IMR-90 (cell line): ENCODE results near the gene CYS1. TPM values are rescaled to one million over a fixed set of nuclear protein-coding genes. Genes with fewer than 3 reads are reported as not detected.

Source experiments
- ATAC-seq: fragments of 200-7000 bp; cut with Tn5 transposase; 2 replicates; pipeline ENCODE4 v1.9.1; 2020; ENCODE audit warnings: low read depth, mild to moderate bottlenecking, moderate library complexity
- BruUV-seq: library from RNA; stranded (reverse); fragments of 400-500 nt; replicated peaks from 2 replicates; lab custom pipeline; 2021; lab: Mats Ljungman, UMichigan
- CTCF ChIA-PET: fragments of 300-600 bp; formaldehyde crosslinking; extraction: SDS; loops from one replicate; lab custom pipeline; 2021; ENCODE audit warnings: antibody characterized with exemption; lab: Yijun Ruan, JAX
- POLR2A ChIA-PET: fragments of 300-600 bp; sonication (Branson Sonifier 250); formaldehyde crosslinking; loops from one replicate; lab custom pipeline; 2022; ENCODE audit warnings: antibody characterized with exemption; ENCODE audit not compliant: unreplicated experiment; lab: Charles Lee
- DNase-seq: peaks from one replicate; pipeline ENCODE4 v3.0.0; 2013
- H2AFZ ChIP-seq: replicated peaks from 2 replicates; pipeline ENCODE3; 2013; ENCODE audit warnings: low read length, mild to moderate bottlenecking; ENCODE audit not compliant: poor library complexity
- H2AK5ac ChIP-seq: 2 replicates; pipeline ENCODE4 v1.6.1; 2013; ENCODE audit warnings: low read depth, low read length, inconsistent platforms
- H2AK9ac ChIP-seq: replicated peaks from 2 replicates; pipeline ENCODE3; 2013; ENCODE audit warnings: mild to moderate bottlenecking, low read depth, low read length, moderate library complexity; ENCODE audit not compliant: poor library complexity
- H2BK120ac ChIP-seq: 2 replicates; pipeline ENCODE4 v1.6.1; 2013; ENCODE audit warnings: low read depth, low read length, inconsistent platforms
- H2BK15ac ChIP-seq: 3 replicates; pipeline ENCODE4 v1.6.1; 2013; ENCODE audit warnings: low read depth, low read length, inconsistent platforms
- H2BK20ac ChIP-seq: 2 replicates; pipeline ENCODE4 v1.6.1; 2013; ENCODE audit warnings: low read depth, mild to moderate bottlenecking, inconsistent platforms, low read length, moderate library complexity
- H2BK5ac ChIP-seq: 2 replicates; pipeline ENCODE4 v1.6.1; 2013; ENCODE audit warnings: mild to moderate bottlenecking, low read depth, low read length, inconsistent platforms; ENCODE audit not compliant: poor library complexity, severe bottlenecking
- H3K14ac ChIP-seq: replicated peaks from 2 replicates; pipeline ENCODE4 v1.6.1; 2013; ENCODE audit warnings: low read depth, low read length, inconsistent platforms
- H3K18ac ChIP-seq: 2 replicates; pipeline ENCODE4 v1.6.1; 2013; ENCODE audit warnings: low read depth, low read length, control low read depth
- H3K23ac ChIP-seq: 2 replicates; pipeline ENCODE4 v1.6.1; 2013; ENCODE audit warnings: low read depth, low read length, inconsistent platforms
- H3K27ac ChIP-seq: 2 replicates; pipeline ENCODE4 v1.5.1; 2013; ENCODE audit warnings: mild to moderate bottlenecking, control low read depth, low read length; ENCODE audit not compliant: insufficient read depth
- H3K27me3 ChIP-seq: 2 replicates; pipeline ENCODE4 v1.6.1; 2013; ENCODE audit warnings: low read length; ENCODE audit not compliant: control insufficient read depth, insufficient read depth
- H3K36me3 ChIP-seq: 2 replicates; pipeline ENCODE4 v1.6.1; 2013; ENCODE audit warnings: low read length, mixed read lengths; ENCODE audit not compliant: control insufficient read depth, insufficient read depth
- H3K4ac ChIP-seq: 2 replicates; pipeline ENCODE4 v1.6.1; 2013; ENCODE audit warnings: low read depth, low read length, inconsistent platforms
- H3K4me1 ChIP-seq: 2 replicates; pipeline ENCODE4 v1.6.1; 2013; ENCODE audit warnings: low read length, mixed read lengths; ENCODE audit not compliant: control insufficient read depth, insufficient read depth
- H3K4me2 ChIP-seq: 2 replicates; pipeline ENCODE4 v1.6.1; 2013; ENCODE audit warnings: low read depth, mild to moderate bottlenecking, control low read depth, low read length, moderate library complexity
- H3K4me3 ChIP-seq: 2 replicates; pipeline ENCODE4 v1.5.1; 2013; ENCODE audit warnings: low read depth, mild to moderate bottlenecking, control low read depth, low read length, moderate library complexity; ENCODE audit not compliant: insufficient read depth
- H3K56ac ChIP-seq: 2 replicates; pipeline ENCODE4 v1.6.1; 2013; ENCODE audit warnings: low read length, inconsistent platforms; ENCODE audit not compliant: insufficient read depth; ENCODE audit errors: extremely low read depth
- H3K79me1 ChIP-seq, 2 experiments: 2 replicates each; pipeline ENCODE4 v1.6.1; 2013; ENCODE audit warnings: low read length in 2 of 2, inconsistent platforms in 1 of 2, low read depth in 1 of 2
- H3K9ac ChIP-seq: 2 replicates; pipeline ENCODE4 v1.6.1; 2013; ENCODE audit warnings: low read depth, low read length, control low read depth
- H3K9me1 ChIP-seq: 2 replicates; pipeline ENCODE4 v1.6.1; 2013; ENCODE audit warnings: low read length, inconsistent platforms; ENCODE audit not compliant: insufficient read depth
- H3K9me3 ChIP-seq: 2 replicates; pipeline ENCODE4 v1.6.1; 2013; ENCODE audit warnings: low read length; ENCODE audit not compliant: control insufficient read depth, insufficient read depth
- H4K20me1 ChIP-seq: 2 replicates; pipeline ENCODE4 v1.6.1; 2013; ENCODE audit warnings: low read length, inconsistent platforms; ENCODE audit not compliant: insufficient read depth
- H4K5ac ChIP-seq: 2 replicates; pipeline ENCODE4 v1.6.1; 2013; ENCODE audit warnings: mild to moderate bottlenecking, low read depth, low read length, control low read depth
- H4K8ac ChIP-seq, 2 experiments: 2 replicates each; pipeline ENCODE4 v1.6.1; 2013; ENCODE audit warnings: low read depth in 2 of 2, low read length in 2 of 2, control low read depth in 1 of 2, inconsistent platforms in 1 of 2
- H4K91ac ChIP-seq: 2 replicates; pipeline ENCODE4 v1.6.1; 2013; ENCODE audit warnings: low read depth, low read length, inconsistent platforms; ENCODE audit not compliant: insufficient read depth
- CHD1 ChIP-seq: IDR thresholded peaks from 2 replicates; pipeline ENCODE4 v1.6.1; 2012; ENCODE audit warnings: low read depth, low read length, improper control_type of control experiment
- RFX5 ChIP-seq: IDR thresholded peaks from 2 replicates; pipeline ENCODE4 v1.8.0; 2012; ENCODE audit warnings: low read depth, mild to moderate bottlenecking, low read length, moderate library complexity
- SMC3 ChIP-seq: fragments of 150-350 bp; IDR thresholded peaks from 2 replicates; pipeline ENCODE4 v1.6.1; 2016; ENCODE audit warnings: low read depth, mild to moderate bottlenecking, antibody characterized with exemption, low read length, moderate library complexity
- USF2 ChIP-seq: fragments of 150-350 bp; IDR thresholded peaks from 2 replicates; pipeline ENCODE4 v1.6.1; 2017; ENCODE audit warnings: mild to moderate bottlenecking, antibody characterized with exemption, low read length, low read depth
- WGBS, 2 experiments: methylation state at CpG; one replicate each; pipeline versions ENCODE4 v1.1.5 to v1.1.7; 2013; ENCODE audit warnings: missing lambda C conversion rate in 2 of 2; ENCODE audit not compliant: insufficient read length in 1 of 2; ENCODE audit errors: extremely low coverage in 2 of 2; 5-methylcytosine and 5-hydroxymethylcytosine counted together
- dilution Hi-C: fragments of 300-500 bp; cut with HindIII; formaldehyde crosslinking; loops from one replicate; pipeline ENCODE4 v1.14.3; 2018; ENCODE audit warnings: low sequenced_read_pairs; ENCODE audit not compliant: unreplicated experiment
- in situ Hi-C: fragments of 300-500 bp; cut with MboI; formaldehyde crosslinking; loops from 3 replicates; pipeline ENCODE4 v1.14.3; 2019; ENCODE audit warnings: low sequenced_read_pairs, inconsistent platforms, mixed read lengths
- intact Hi-C: fragments of 100-400 bp; cut with micrococcal nuclease; formaldehyde crosslinking; loops from 2 replicates; pipeline ENCODE4 v1.10.0; 2022
- polyA plus RNA-seq, 3 experiments: library from polyadenylated mRNA; depleted of rRNA; stranded (reverse); fragments of >200 nt; gene quantifications; 2 replicates each; pipeline ENCODE4 v1.2.3, GENCODE V29; 2012; ENCODE audit warnings: low replicate concordance in 1 of 3
- total RNA-seq: library from RNA; depleted of rRNA; stranded (reverse); fragments of >200 nt; gene quantifications from 2 replicates; pipeline ENCODE4 v1.2.3, GENCODE V29; 2012

CYS1 gene
- total and polyA plus RNA-seq, 2 of the 4 experiments (the other 2 are of a cell fraction), result under 0.01 to 0.12 TPM

- no TSS peak for BruUV-seq
- POLR2A ChIA-PET, result no interaction called here
Observed at GRCh38 chr2:10073706-10074105, 6.5 kb downstream of the CYS1 start.

More at GRCh38 chr2:10073706-10074105, 6.5 kb downstream of the CYS1 start:
- H2BK120ac ChIP-seq, result no peak overlapping the region
- no peak overlapping the region for H2AK5ac ChIP-seq
- CTCF ChIA-PET, result interaction anchor here (1.1 to 3.1 kb wide), 4 partner anchors 8 to 362 kb away, joined by 5 to 29 read pairs (median 16); no protein-coding TSS in a partner anchor
- H3K4me1 ChIP-seq, result no peaks in the 10 kb centered on the region
- peaks cover 43% of the 10 kb centered on the region for H3K27me3 ChIP-seq
- H2BK5ac ChIP-seq, result no peak overlapping the region
- H4K20me1 ChIP-seq, result peaks cover 6% of the 10 kb centered on the region; the same call in 1 of the 2 replicates
- in situ Hi-C loops, result loop anchor here (10.0 kb wide), 1 partner anchor 591 kb away; no protein-coding TSS in a partner anchor
- H4K8ac ChIP-seq, result no peak overlapping the region
- H2AFZ ChIP-seq, result no peak overlapping the region
- no peaks in the 10 kb centered on the region for H3K9me3 ChIP-seq
- dilution Hi-C loops, result no loop called here
- H3K18ac ChIP-seq, result no peak overlapping the region
- no peak for ATAC-seq
- no peak for TF ChIP-seq USF2
- no peak for TF ChIP-seq SMC3
- no peak for TF ChIP-seq RFX5
- TF ChIP-seq CHD1, result no peak
- H4K5ac ChIP-seq, result no peak overlapping the region
- DNase-seq, result no peak
- H3K4ac ChIP-seq, result no peak overlapping the region
- H3K79me1 ChIP-seq, result no peaks in the 10 kb centered on the region
- no peak overlapping the region for H3K9ac ChIP-seq
- H3K36me3 ChIP-seq, result no peaks in the 10 kb centered on the region
- H3K56ac ChIP-seq, result no peak overlapping the region
- H3K9me1 ChIP-seq, result no peaks in the 10 kb centered on the region; the same call in 1 of the 2 replicates
- no peak overlapping the region for H2BK15ac ChIP-seq
- H4K91ac ChIP-seq, result no peak overlapping the region
- no peak overlapping the region for H3K4me3 ChIP-seq
- no peak overlapping the region for H3K4me2 ChIP-seq
- no peak overlapping the region for H2BK20ac ChIP-seq
- intact Hi-C loops, result loop anchor here (2.0 to 10.0 kb wide), 3 partner anchors 23 to 595 kb away; no protein-coding TSS in a partner anchor
- H3K23ac ChIP-seq, result no peak overlapping the region
- 58% methylated on average over 5 of the region's 8 CpGs; no CpG with 5 or more reads in 1 of the 2 experiments for WGBS, 2 experiments
- H3K14ac ChIP-seq, result no peak overlapping the region
- H3K27ac ChIP-seq, result no peak overlapping the region
- H2AK9ac ChIP-seq, result no peak overlapping the region
